HEK293 (cell line): ENCODE results near the gene OTUB1.

Experiments
- HOXD13 ChIP-seq: sonication (generic); formaldehyde crosslinking; IDR thresholded peaks from 2 replicates; pipeline ENCODE4 v1.8.0; 2022; ENCODE audit warnings: missing genetic modification reagents, borderline replicate concordance
- KLF17 ChIP-seq: fragments of 450-650 bp; formaldehyde crosslinking; IDR thresholded peaks from 2 replicates; pipeline ENCODE4 v1.5.1; 2016; ENCODE audit warnings: missing biosample characterization, missing genetic modification characterization
- KLF9 ChIP-seq: fragments of 450-650 bp; formaldehyde crosslinking; IDR thresholded peaks from 2 replicates; pipeline ENCODE4 v1.5.1; 2016; ENCODE audit warnings: missing biosample characterization, missing genetic modification characterization, low read depth
- PRDM4 ChIP-seq: fragments of 450-650 bp; formaldehyde crosslinking; IDR thresholded peaks from 2 replicates; pipeline ENCODE4 v1.5.1; 2017; ENCODE audit warnings: missing biosample characterization, missing genetic modification characterization
- REST ChIP-seq: fragments of 450-650 bp; formaldehyde crosslinking; IDR thresholded peaks from 2 replicates; pipeline ENCODE4 v1.5.1; 2016; ENCODE audit warnings: missing biosample characterization, missing genetic modification characterization
- SETDB1 ChIP-seq: IDR thresholded peaks from one replicate; pipeline ENCODE4 v1.6.1; 2017; ENCODE audit warnings: mild to moderate bottlenecking, low read length, moderate library complexity, mixed read lengths; ENCODE audit not compliant: insufficient read length
- YY2 ChIP-seq: fragments of 450-650 bp; formaldehyde crosslinking; IDR thresholded peaks from 2 replicates; pipeline ENCODE4 v1.5.1; 2016; ENCODE audit warnings: missing biosample characterization, missing genetic modification characterization
- ZBTB48 ChIP-seq: fragments of 450-650 bp; formaldehyde crosslinking; IDR thresholded peaks from 2 replicates; pipeline ENCODE4 v1.5.1; 2016; ENCODE audit warnings: missing biosample characterization, missing genetic modification characterization
- ZBTB7A ChIP-seq: fragments of 450-650 bp; formaldehyde crosslinking; IDR thresholded peaks from 2 replicates; pipeline ENCODE4 v1.5.1; 2016; ENCODE audit warnings: low read depth, missing biosample characterization, missing genetic modification characterization
- ZFP37 ChIP-seq: fragments of 450-650 bp; formaldehyde crosslinking; IDR thresholded peaks from 2 replicates; pipeline ENCODE4 v1.5.1; 2016; ENCODE audit warnings: missing biosample characterization, missing genetic modification characterization
- ZIC2 ChIP-seq: fragments of 450-650 bp; formaldehyde crosslinking; IDR thresholded peaks from 2 replicates; pipeline ENCODE4 v1.5.1; 2016; ENCODE audit warnings: missing biosample characterization, missing genetic modification characterization
- ZNF114 ChIP-seq: fragments of 450-650 bp; formaldehyde crosslinking; IDR thresholded peaks from 2 replicates; pipeline ENCODE4 v1.5.0; 2017; ENCODE audit warnings: missing biosample characterization, missing genetic modification characterization
- ZNF121 ChIP-seq: fragments of 450-650 bp; formaldehyde crosslinking; IDR thresholded peaks from 2 replicates; pipeline ENCODE4 v1.5.1; 2016; ENCODE audit warnings: missing biosample characterization, missing genetic modification characterization
- ZNF174 ChIP-seq: fragments of 450-650 bp; formaldehyde crosslinking; IDR thresholded peaks from 2 replicates; pipeline ENCODE4 v1.5.0; 2017; ENCODE audit warnings: missing biosample characterization, mild to moderate bottlenecking, missing genetic modification characterization
- ZNF2 ChIP-seq: fragments of 450-650 bp; formaldehyde crosslinking; IDR thresholded peaks from 2 replicates; pipeline ENCODE4 v1.5.1; 2016; ENCODE audit warnings: missing biosample characterization, missing genetic modification characterization
- ZNF274 ChIP-seq, 2 experiments: fragments of 200-500 bp in 1 of 2; fragments of 450-650 bp in 1 of 2; sonication (Bioruptor generic) in 1 of 2; formaldehyde crosslinking in 1 of 2; IDR thresholded peaks; 2 replicates each; pipeline versions ENCODE4 v1.5.1 to v1.6.1; 2014 to 2016; ENCODE audit warnings: borderline replicate concordance in 1 of 2, inconsistent platforms in 1 of 2, low read length in 1 of 2, missing biosample characterization in 1 of 2, missing genetic modification characterization in 1 of 2
- ZNF292 ChIP-seq: fragments of 450-650 bp; formaldehyde crosslinking; IDR thresholded peaks from 2 replicates; pipeline ENCODE4 v1.5.1; 2016; ENCODE audit warnings: low read depth, missing biosample characterization, missing genetic modification characterization, borderline replicate concordance
- ZNF302 ChIP-seq: fragments of 450-650 bp; formaldehyde crosslinking; IDR thresholded peaks from 2 replicates; pipeline ENCODE4 v1.5.1; 2016; ENCODE audit warnings: missing biosample characterization, missing genetic modification characterization, low read depth
- ZNF354C ChIP-seq: fragments of 450-650 bp; formaldehyde crosslinking; IDR thresholded peaks from 2 replicates; pipeline ENCODE4 v1.5.1; 2016; ENCODE audit warnings: missing biosample characterization, missing genetic modification characterization, low read depth, borderline replicate concordance
- ZNF391 ChIP-seq: fragments of 450-650 bp; formaldehyde crosslinking; IDR thresholded peaks from 2 replicates; pipeline ENCODE4 v1.5.1; 2016; ENCODE audit warnings: low read depth, missing biosample characterization, missing genetic modification characterization, borderline replicate concordance
- ZNF48 ChIP-seq: fragments of 450-650 bp; formaldehyde crosslinking; IDR thresholded peaks from 2 replicates; pipeline ENCODE4 v1.5.1; 2016; ENCODE audit warnings: missing biosample characterization, missing genetic modification characterization
- ZNF501 ChIP-seq: fragments of 450-650 bp; formaldehyde crosslinking; IDR thresholded peaks from 2 replicates; pipeline ENCODE4 v1.5.1; 2016; ENCODE audit warnings: missing biosample characterization, missing genetic modification characterization
- ZNF513 ChIP-seq: fragments of 450-650 bp; IDR thresholded peaks from 2 replicates; pipeline ENCODE4 v1.5.1; 2018; ENCODE audit warnings: missing biosample characterization, missing genetic modification characterization
- ZNF555 ChIP-seq: fragments of 450-650 bp; formaldehyde crosslinking; conservative IDR thresholded peaks from 2 replicates; pipeline ENCODE4 v1.5.1; 2017; ENCODE audit warnings: missing biosample characterization, mild to moderate bottlenecking, missing genetic modification characterization, inconsistent platforms
- ZNF580 ChIP-seq: fragments of 450-650 bp; formaldehyde crosslinking; IDR thresholded peaks from 2 replicates; pipeline ENCODE4 v1.5.1; 2016; ENCODE audit warnings: missing biosample characterization, missing genetic modification characterization
- ZNF600 ChIP-seq: fragments of 450-650 bp; formaldehyde crosslinking; IDR thresholded peaks from 2 replicates; pipeline ENCODE4 v1.5.1; 2016; ENCODE audit warnings: missing biosample characterization, missing genetic modification characterization
- ZNF664 ChIP-seq: fragments of 450-650 bp; formaldehyde crosslinking; IDR thresholded peaks from 2 replicates; pipeline ENCODE4 v1.5.1; 2016; ENCODE audit warnings: missing biosample characterization, missing genetic modification characterization
- ZNF701 ChIP-seq: fragments of 450-650 bp; formaldehyde crosslinking; IDR thresholded peaks from 2 replicates; pipeline ENCODE4 v1.5.1; 2016; ENCODE audit warnings: missing biosample characterization, missing genetic modification characterization
- ZNF707 ChIP-seq: fragments of 450-650 bp; formaldehyde crosslinking; IDR thresholded peaks from 2 replicates; pipeline ENCODE4 v1.5.1; 2016; ENCODE audit warnings: missing biosample characterization, missing genetic modification characterization
- ZNF785 ChIP-seq: fragments of 450-650 bp; formaldehyde crosslinking; IDR thresholded peaks from 2 replicates; pipeline ENCODE4 v1.5.1; 2016; ENCODE audit warnings: missing biosample characterization, missing genetic modification characterization
- ZSCAN30 ChIP-seq: fragments of 450-650 bp; IDR thresholded peaks from 2 replicates; pipeline ENCODE4 v1.5.1; 2018; ENCODE audit warnings: missing biosample characterization, mild to moderate bottlenecking, missing genetic modification characterization, moderate library complexity

OTUB1 gene

GRCh38 chr11:63986156-63986931, at the start of gene OTUB1 (continued):
- TF ChIP-seq ZFP37 (no peak), ZNF48 (tag by site-specific recombination) (no peak), HOXD13 (CRISPR knock-in tag) (no peak), ZNF302 (tag by site-specific recombination) (no peak), PRDM4 (tag by site-specific recombination) (peak; percentile 23; the same call in 1 of the 2 replicates), KLF17 (tag by site-specific recombination) (no peak; the same call in none of the 2 replicates), KLF9 (tag by site-specific recombination) (peak; percentile 51; the same call in 1 of the 2 replicates), ZNF2 (tag by site-specific recombination) (0 out of 2 replicates have a peak, but pooled peaks have one; percentile 22), ZNF707 (no peak), ZNF701 (no peak), ZNF513 (tag by site-specific recombination) (no peak), ZSCAN30 (peak; percentile 51; the same call in 1 of the 2 replicates), ZNF555 (tag by site-specific recombination) (no peak), ZBTB7A (tag by site-specific recombination) (peak; percentile 75; the same call in 1 of the 2 replicates), ZNF114 (no peak), ZIC2 (tag by site-specific recombination) (no peak; the same call in 1 of the 2 replicates), ZBTB48 (tag by site-specific recombination) (0 out of 2 replicates have a peak, but pooled peaks have one; percentile 31), ZNF600 (peak; percentile 98), ZNF580 (tag by site-specific recombination) (peak; percentile 36; the same call in 1 of the 2 replicates), SETDB1 (no peak), ZNF121 (tag by site-specific recombination) (0 out of 2 replicates have a peak, but pooled peaks have one; percentile 35), ZNF274 (IDR thresholded peaks at IDR 0.05; ENCODE audit: low read length) (no peak), ZNF274 (tag by site-specific recombination; IDR thresholded peaks at IDR 0.05; ENCODE audit: borderline replicate concordance) (no peak), ZNF501 (tag by site-specific recombination) (no peak), REST (tag by site-specific recombination) (peak; percentile 61; the same call in 1 of the 2 replicates), ZNF664 (tag by site-specific recombination) (no peak), ZNF174 (tag by site-specific recombination) (no peak), YY2 (peak; percentile 94), ZNF354C (tag by site-specific recombination) (no peak), ZNF785 (tag by site-specific recombination) (no peak), ZNF292 (tag by site-specific recombination) (no peak), ZNF391 (tag by site-specific recombination) (peak; percentile 72; the same call in 1 of the 2 replicates)
